CD14-positive monocyte (primary cell): ENCODE results near the gene FAM76A. TPM values are rescaled to one million over a fixed set of nuclear protein-coding genes. Genes with fewer than 3 reads are reported as not detected.

Experiments used
- DNase-seq, 3 donors: peaks; one replicate each; pipeline ENCODE4 v3.0.0-alpha.2; 2011 to 2022
- H2AFZ ChIP-seq: 2 replicates; pipeline ENCODE4 v1.6.0; 2012; ENCODE audit warnings: mild to moderate bottlenecking, low read depth, low read length, inconsistent platforms; ENCODE audit not compliant: insufficient read depth, poor library complexity, severe bottlenecking
- H3K27ac ChIP-seq, 2 donors: 1 replicate in 1 of 2; 2 replicates in 1 of 2; pipeline ENCODE4 v1.5.1; 2012 to 2013; ENCODE audit warnings: low read length in 2 of 2, control low read depth in 1 of 2, inconsistent platforms in 1 of 2, low read depth in 1 of 2, mild to moderate bottlenecking in 1 of 2
- H3K27me3 ChIP-seq, 2 donors: one replicate each; pipeline versions ENCODE4 v1.6.0 to v1.6.1; 2011 to 2013; ENCODE audit warnings: low read length in 2 of 2; ENCODE audit not compliant: control insufficient read depth in 2 of 2, insufficient read depth in 2 of 2
- H3K36me3 ChIP-seq, 2 donors: replicated peaks in 1 of 2; 1 replicate in 1 of 2; 2 replicates in 1 of 2; pipeline versions ENCODE4 v1.5.1 to v1.6.1; 2012 to 2013; ENCODE audit warnings: low read length in 2 of 2, control low read depth in 1 of 2, inconsistent platforms in 1 of 2, mild to moderate bottlenecking in 1 of 2; ENCODE audit not compliant: insufficient read depth in 2 of 2, control insufficient read depth in 1 of 2
- H3K4me1 ChIP-seq, 2 donors: 1 replicate in 1 of 2; 2 replicates in 1 of 2; pipeline versions ENCODE4 v1.5.1 to v1.6.1; 2012 to 2013; ENCODE audit warnings: low read length in 2 of 2, control low read depth in 1 of 2, inconsistent platforms in 1 of 2, mild to moderate bottlenecking in 1 of 2, moderate library complexity in 1 of 2; ENCODE audit not compliant: insufficient read depth in 2 of 2, control insufficient read depth in 1 of 2
- H3K4me2 ChIP-seq: replicated peaks from 2 replicates; pipeline ENCODE3; 2012; ENCODE audit warnings: low read length, moderate library complexity, mild to moderate bottlenecking; ENCODE audit not compliant: poor library complexity, severe bottlenecking; ENCODE audit errors: extremely low read depth
- H3K4me3 ChIP-seq, 3 experiments: fragments of 200-600 bp in 1 of 3; sonication (generic) in 1 of 3; replicated peaks in 1 of 3; 1 replicate in 2 of 3; 2 replicates in 1 of 3; pipeline ENCODE4 v1.5.1; 2011 to 2013; ENCODE audit warnings: low read length in 3 of 3, mild to moderate bottlenecking in 3 of 3, control low read depth in 2 of 3, low read depth in 2 of 3, inconsistent platforms in 1 of 3, moderate library complexity in 1 of 3
- H3K79me2 ChIP-seq: 2 replicates; pipeline ENCODE4 v1.6.0; 2012; ENCODE audit warnings: mild to moderate bottlenecking, control low read depth, inconsistent platforms, low read length, moderate library complexity; ENCODE audit not compliant: insufficient read depth
- H3K9ac ChIP-seq: 2 replicates; pipeline ENCODE4 v1.6.0; 2017; ENCODE audit warnings: low read length, mild to moderate bottlenecking; ENCODE audit not compliant: insufficient read depth, poor library complexity, severe bottlenecking
- H3K9me3 ChIP-seq, 2 donors: replicated peaks in 1 of 2; 1 replicate in 1 of 2; 2 replicates in 1 of 2; pipeline versions ENCODE4 v1.5.1 to v1.6.1; 2012 to 2013; ENCODE audit warnings: low read length in 2 of 2, control low read depth in 1 of 2; ENCODE audit not compliant: control insufficient read depth in 1 of 2, insufficient read depth in 1 of 2
- H4K20me1 ChIP-seq: 2 replicates; pipeline ENCODE4 v1.6.0; 2012; ENCODE audit warnings: mild to moderate bottlenecking, low read length, control low read depth, moderate library complexity; ENCODE audit not compliant: insufficient read depth
- H3K27ac Mint-ChIP-seq, 7 donors: one replicate each; pipeline ENCODE4 v1.8.0; 2020; ENCODE audit warnings: mild to moderate bottlenecking in 7 of 7, mixed read lengths in 7 of 7, moderate library complexity in 6 of 7, inconsistent platforms in 2 of 7
- H3K27me3 Mint-ChIP-seq, 3 donors: one replicate each; pipeline ENCODE4 v1.8.0; 2021 to 2022; ENCODE audit warnings: low read depth in 3 of 3, mild to moderate bottlenecking in 3 of 3, mixed read lengths in 3 of 3, moderate library complexity in 3 of 3, inconsistent platforms in 1 of 3
- H3K36me3 Mint-ChIP-seq, 2 donors: one replicate each; pipeline ENCODE4 v1.8.0; 2020; ENCODE audit warnings: mixed read lengths in 2 of 2, inconsistent platforms in 1 of 2, mild to moderate bottlenecking in 1 of 2
- H3K4me1 Mint-ChIP-seq: one replicate; pipeline ENCODE4 v1.8.0; 2020; ENCODE audit warnings: mild to moderate bottlenecking, mixed read lengths
- H3K4me3 Mint-ChIP-seq, 2 donors: one replicate each; pipeline ENCODE4 v1.8.0; 2020; ENCODE audit warnings: mild to moderate bottlenecking in 2 of 2, mixed read lengths in 2 of 2, moderate library complexity in 1 of 2
- H3K9me3 Mint-ChIP-seq, 7 donors: one replicate each; pipeline ENCODE4 v1.8.0; 2020 to 2022; ENCODE audit warnings: mixed read lengths in 7 of 7, mild to moderate bottlenecking in 6 of 7, moderate library complexity in 6 of 7, inconsistent platforms in 2 of 7
- CTCF ChIP-seq: fragments of 200-600 bp; IDR thresholded peaks from one replicate; pipeline ENCODE4 v1.8.0; 2022; ENCODE audit warnings: antibody characterized with exemption, mild to moderate bottlenecking
- WGBS: methylation state at CpG from one replicate; pipeline ENCODE4 v1.1.5; 2013; ENCODE audit warnings: missing lambda C conversion rate; ENCODE audit not compliant: insufficient coverage; 5-methylcytosine and 5-hydroxymethylcytosine counted together
- intact Hi-C, 2 donors: fragments of 100-400 bp; cut with micrococcal nuclease; formaldehyde crosslinking; loops; one replicate each; pipeline versions ENCODE4 v1.15.0 to v1.15.1; 2023
- polyA plus RNA-seq, 3 donors: library from polyadenylated mRNA; depleted of rRNA in 1 of 3; unstranded in 2 of 3; stranded (reverse) in 1 of 3; fragments of 300-500 nt in 2 of 3; fragments of >200 nt in 1 of 3; fragmentation: Illumina TruSeq in 2 of 3; gene quantifications; 1 replicate in 2 of 3; 2 replicates in 1 of 3; pipeline ENCODE4 v1.2.3, GENCODE V29; 2012 to 2021

Gene FAM76A
- polyA plus RNA-seq, 3 donors, result 9.1 to 10.9 (median 10.3) TPM

GRCh38 chr1:27710574-27710973 lies 15.2 kb upstream of the FAM76A start:
- H3K27me3 ChIP-seq, result no peaks in the 10 kb centered on the region
- WGBS, result no CpG with 5 or more reads among the region's 2 CpGs
- intact Hi-C loops, result no loop called here

GRCh38 chr1:27713139-27713725 lies 12.5 kb upstream of the FAM76A start:
- no CpG with 5 or more reads among the region's 3 CpGs for WGBS
- Histone ChIP-seq H3K27ac (no peak overlapping the region), H3K9me3 (no peaks in the 10 kb centered on the region), H3K4me1 (no peaks in the 10 kb centered on the region), H3K27me3 (peaks cover 0 to 2% of the 10 kb centered on the region in 2 donors), H3K36me3 (no peaks in the 10 kb centered on the region), H3K9ac (no peak overlapping the region), H3K4me2 (no peak overlapping the region), H3K4me3 (no peak overlapping the region), H2AFZ (no peak overlapping the region), H3K79me2 (no peaks in the 10 kb centered on the region), H4K20me1 (no peaks in the 10 kb centered on the region)
- DNase-seq, result no peak
- Mint-ChIP-seq H3K27me3 (peaks cover 4 to 7% (median 5%) of the 10 kb centered on the region in 3 donors), H3K36me3 (no peaks in the 10 kb centered on the region), H3K9me3 (peaks cover 8 to 17% (median 11%) of the 10 kb centered on the region in 7 donors), H3K27ac (no peak overlapping the region), H3K4me1 (no peaks in the 10 kb centered on the region), H3K4me3 (no peak overlapping the region)
- TF ChIP-seq CTCF, result no peak
- intact Hi-C loops, result no loop called here

More at GRCh38 chr1:27710574-27710973, 15.2 kb upstream of the FAM76A start:
- no peaks in the 10 kb centered on the region for H3K79me2 ChIP-seq
- no peak overlapping the region for H2AFZ ChIP-seq
- H3K4me3 ChIP-seq, result no peak overlapping the region
- no peaks in the 10 kb centered on the region for H3K36me3 ChIP-seq
- H3K9me3 Mint-ChIP-seq, result peaks cover 0 to 5% (median 2%) of the 10 kb centered on the region in 7 donors
- H3K36me3 Mint-ChIP-seq, result no peaks in the 10 kb centered on the region
- H3K27me3 Mint-ChIP-seq, result peaks cover 2 to 5% (median 3%) of the 10 kb centered on the region in 3 donors
- H3K27ac Mint-ChIP-seq, result no peak overlapping the region
- no peak overlapping the region for H3K27ac ChIP-seq
- H3K4me3 Mint-ChIP-seq, result no peak overlapping the region
- no peaks in the 10 kb centered on the region for H3K4me1 ChIP-seq
- H3K9me3 ChIP-seq, result no peaks in the 10 kb centered on the region
- H4K20me1 ChIP-seq, result no peaks in the 10 kb centered on the region
- no peaks in the 10 kb centered on the region for H3K4me1 Mint-ChIP-seq
- TF ChIP-seq CTCF, result no peak
- H3K4me2 ChIP-seq, result no peak overlapping the region
- DNase-seq, result no peak
- no peak overlapping the region for H3K9ac ChIP-seq
